Neural progenitor cell (in vitro differentiated cells): Measurements from ENCODE around the gene MGLL.

Experiments
- EZH2 ChIP-seq: fragments of 200-600 bp; sonication (generic); IDR thresholded peaks from 2 replicates; pipeline ENCODE4 v1.6.1; 2017; ENCODE audit warnings: antibody characterized with exemption, mild to moderate bottlenecking, moderate library complexity
- TF ChIP-seq, protein P1 (sequence below): fragments of 200-600 bp; sonication (generic); IDR thresholded peaks from 2 replicates; pipeline ENCODE4 v1.5.1; 2017; ENCODE audit warnings: antibody characterized with exemption, mild to moderate bottlenecking

DNA sequence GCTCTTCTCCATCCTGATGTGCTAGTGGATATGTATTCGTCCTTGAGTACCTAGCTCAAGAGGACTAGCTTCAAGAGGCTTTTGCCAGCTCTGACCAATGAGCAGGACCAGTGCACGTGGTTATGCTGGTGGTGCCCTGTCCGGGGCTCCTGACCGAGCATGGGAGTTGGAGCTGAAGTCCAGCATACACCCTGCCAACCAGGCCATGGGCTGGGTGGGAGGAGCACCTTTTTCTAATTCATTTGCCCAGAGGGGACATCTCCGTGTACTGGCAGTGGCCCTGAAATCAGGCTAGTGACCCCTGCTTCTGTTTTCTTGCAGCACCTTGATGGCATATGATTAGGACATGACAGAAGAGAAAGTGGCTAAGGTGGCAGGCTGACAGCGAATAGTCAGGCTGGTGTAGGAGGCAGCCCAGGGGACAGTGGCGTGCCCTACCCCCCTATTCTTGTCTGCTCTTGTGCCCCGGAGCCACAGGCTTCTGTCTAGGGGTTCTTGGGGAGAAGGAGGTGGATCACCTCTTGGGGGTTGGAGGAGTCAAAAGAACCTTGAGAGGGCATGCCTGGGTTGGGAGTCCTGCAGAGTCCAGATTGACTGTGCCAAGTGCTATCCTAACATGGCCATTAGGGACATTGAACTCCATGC, 176.8 kb downstream of the MGLL start:
- TF ChIP-seq, protein P1, sequence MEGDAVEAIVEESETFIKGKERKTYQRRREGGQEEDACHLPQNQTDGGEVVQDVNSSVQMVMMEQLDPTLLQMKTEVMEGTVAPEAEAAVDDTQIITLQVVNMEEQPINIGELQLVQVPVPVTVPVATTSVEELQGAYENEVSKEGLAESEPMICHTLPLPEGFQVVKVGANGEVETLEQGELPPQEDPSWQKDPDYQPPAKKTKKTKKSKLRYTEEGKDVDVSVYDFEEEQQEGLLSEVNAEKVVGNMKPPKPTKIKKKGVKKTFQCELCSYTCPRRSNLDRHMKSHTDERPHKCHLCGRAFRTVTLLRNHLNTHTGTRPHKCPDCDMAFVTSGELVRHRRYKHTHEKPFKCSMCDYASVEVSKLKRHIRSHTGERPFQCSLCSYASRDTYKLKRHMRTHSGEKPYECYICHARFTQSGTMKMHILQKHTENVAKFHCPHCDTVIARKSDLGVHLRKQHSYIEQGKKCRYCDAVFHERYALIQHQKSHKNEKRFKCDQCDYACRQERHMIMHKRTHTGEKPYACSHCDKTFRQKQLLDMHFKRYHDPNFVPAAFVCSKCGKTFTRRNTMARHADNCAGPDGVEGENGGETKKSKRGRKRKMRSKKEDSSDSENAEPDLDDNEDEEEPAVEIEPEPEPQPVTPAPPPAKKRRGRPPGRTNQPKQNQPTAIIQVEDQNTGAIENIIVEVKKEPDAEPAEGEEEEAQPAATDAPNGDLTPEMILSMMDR, result no peak
- no peak for TF ChIP-seq EZH2
